ENCODE measurements around the gene MUS81.

Gene MUS81

GRCh38 chr11:65851083-65851579 is 9.1 kb upstream of the MUS81 start:
- POLR2A ChIA-PET = interaction anchor here (1.1 to 4.3 kb wide), 4 partner anchors 8 to 132 kb away, joined by 3 to 42 read pairs (median 5); partner anchors contain the start of genes CFL1 and MUS81
- DNase-seq (ENCODE audit: low read depth, low spot score) = no peak
- CTCF ChIA-PET = interaction anchor here (0.5 to 5.3 kb wide), 13 partner anchors 9 to 225 kb away, joined by 3 to 41 read pairs (median 4); partner anchors contain the start of genes KAT5 and MUS81

DNA sequence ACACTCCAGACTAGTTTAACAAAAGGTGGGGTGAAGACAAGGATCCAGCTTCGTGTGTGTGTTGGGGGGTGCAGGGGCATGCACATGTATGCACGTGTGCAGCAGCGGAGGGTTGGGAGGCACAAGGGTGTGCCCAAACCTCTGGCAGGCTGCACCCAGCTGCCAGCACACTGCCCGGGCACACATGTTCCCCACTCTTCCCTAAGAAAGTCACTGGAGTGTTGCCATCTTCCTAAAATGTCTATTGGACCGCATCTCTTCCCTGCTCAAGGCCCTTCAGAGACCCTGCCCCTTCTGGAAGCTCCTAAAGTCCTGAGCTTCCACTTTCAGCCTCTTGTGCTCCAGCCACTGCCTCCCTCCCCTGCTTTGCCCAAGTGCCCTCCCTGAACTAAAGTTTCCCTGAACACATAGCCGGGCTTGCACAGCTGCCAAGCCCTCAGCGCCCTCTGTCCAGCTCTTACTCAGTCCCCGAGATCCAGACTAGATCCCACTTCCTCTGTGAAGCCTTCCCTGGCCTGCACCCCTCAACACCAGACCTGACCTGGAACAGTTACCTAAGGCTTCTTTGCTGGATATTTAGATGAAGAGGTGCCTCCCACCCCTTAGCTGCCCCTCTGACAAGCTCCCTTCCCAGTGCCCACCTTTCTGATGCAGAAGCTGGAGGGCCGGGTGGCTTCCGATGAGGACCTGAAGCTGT is 8.3 kb upstream of the MUS81 start:
- no peak overlapping the region for H3K4me3 ChIP-seq (ENCODE audit: low read depth, low read length)
- TF ChIP-seq CTCF (IDR thresholded peaks at IDR 0.05; ENCODE audit: insufficient read depth, low read length, missing control alignments) = no peak
- no peak for DNase-seq (ENCODE audit: low read depth, low spot score)
- ChIA-PET CTCF (interaction anchor here (0.5 to 5.3 kb wide), 14 partner anchors 8 to 226 kb away, joined by 3 to 41 read pairs (median 4); partner anchors contain the start of genes KAT5 and MUS81), POLR2A (interaction anchor here (1.1 to 4.3 kb wide), 3 partner anchors 7 to 20 kb away, joined by 3 to 42 read pairs (median 4); partner anchors contain the start of genes CFL1 and MUS81)

More at GRCh38 chr11:65851083-65851579, 9.1 kb upstream of the MUS81 start:
- TF ChIP-seq CTCF (IDR thresholded peaks at IDR 0.05; ENCODE audit: insufficient read depth, low read length, missing control alignments) = peak; percentile 54
- no peak overlapping the region for H3K4me3 ChIP-seq (ENCODE audit: low read depth, low read length)

GRCh38 chr11:65852508-65853245 is 7.6 kb upstream of the MUS81 start:
- DNase-seq (ENCODE audit: low read depth, low spot score) = no peak
- ChIA-PET CTCF (interaction anchor here (0.5 to 5.3 kb wide), 7 partner anchors 7 to 141 kb away, joined by 3 to 41 read pairs (median 6); partner anchors contain the start of genes FIBP, KAT5 and MUS81), POLR2A (interaction anchor here (0.7 to 1.6 kb wide), 3 partner anchors 19 to 141 kb away, joined by 4 read pairs; partner anchors contain the start of genes KAT5 and SNX32)
- no peak overlapping the region for H3K4me3 ChIP-seq (ENCODE audit: low read depth, low read length)
- no peak for TF ChIP-seq CTCF (IDR thresholded peaks at IDR 0.05; ENCODE audit: insufficient read depth, low read length, missing control alignments)

DNA sequence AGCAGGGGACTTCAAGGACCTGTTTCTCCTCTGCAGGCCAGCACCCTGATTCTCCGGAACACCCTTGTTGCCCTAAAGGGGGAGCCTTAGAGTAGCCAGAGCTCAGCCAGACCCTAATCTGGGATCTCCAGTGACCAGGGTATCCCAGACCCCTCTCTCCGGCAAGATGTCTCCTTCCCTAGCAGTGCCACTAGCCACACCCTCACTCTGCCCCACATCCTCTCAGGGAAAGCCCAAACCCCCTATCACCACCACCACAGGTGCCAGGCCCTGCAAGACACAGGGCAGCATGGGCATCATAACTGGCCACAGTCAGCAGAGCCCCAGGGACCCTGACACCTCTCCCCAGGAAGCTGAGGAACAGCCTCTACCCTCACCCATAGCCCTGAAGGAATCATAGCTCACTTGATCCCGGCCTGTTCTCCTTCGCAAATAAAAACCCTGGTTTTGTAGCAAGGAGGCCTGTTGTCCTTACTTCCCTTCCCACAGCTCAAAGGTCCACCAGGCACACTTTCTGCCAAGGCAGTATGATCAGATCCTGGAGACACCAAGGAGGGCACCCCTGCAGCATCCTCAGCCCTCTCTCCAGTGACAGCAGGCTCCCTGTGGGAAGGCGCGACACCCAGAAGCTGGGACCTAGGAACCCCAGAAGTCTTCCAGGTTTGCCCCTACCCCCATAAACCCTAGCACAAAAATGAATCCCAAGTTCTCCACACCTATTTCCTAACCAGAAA is 6.8 kb upstream of the MUS81 start:
- no peak for TF ChIP-seq CTCF (IDR thresholded peaks at IDR 0.05; ENCODE audit: insufficient read depth, low read length, missing control alignments)
- ChIA-PET POLR2A (interaction anchor here (0.7 to 1.6 kb wide), 3 partner anchors 18 to 142 kb away, joined by 4 read pairs; partner anchors contain the start of genes KAT5 and SNX32), CTCF (interaction anchor here (0.5 to 5.3 kb wide), 4 partner anchors 7 to 142 kb away, joined by 3 to 41 read pairs (median 7); partner anchors contain the start of genes FIBP, KAT5 and MUS81)
- H3K4me3 ChIP-seq (ENCODE audit: low read depth, low read length) = no peak overlapping the region
- DNase-seq (ENCODE audit: low read depth, low spot score) = no peak

- no peak for TF ChIP-seq CTCF (IDR thresholded peaks at IDR 0.05; ENCODE audit: insufficient read depth, low read length, missing control alignments)
- CTCF ChIA-PET = no interaction called here
- POLR2A ChIA-PET = no interaction called here
- H3K4me3 ChIP-seq (ENCODE audit: low read depth, low read length) = no peak overlapping the region
- DNase-seq (ENCODE audit: low read depth, low spot score) = no peak
These were observed 6.1 kb upstream of the MUS81 start for GRCh38 chr11:65854161-65854592.

All from AG04449 (cell line).